GM18507 (cell line): ENCODE results near the gene ZC3H7B.
"Not testable (repeated sequence)": the region's sequence is repeated elsewhere in the genome, so short reads cannot be mapped to it uniquely, and the experiment has no call there.

Source experiments
- DNase-seq: peaks from one replicate; pipeline ENCODE4 v3.0.0; 2011; ENCODE audit warnings: low read depth; ENCODE audit not compliant: insufficient read length; ENCODE audit errors: extremely low spot score
- FAIRE-seq: peaks from 2 replicates; lab custom pipeline; 2011; peaks lifted over from hg19 to GRCh38; lab: Jason Lieb, UNC

The ZC3H7B gene

GRCh38 chr22:41367680-41368542, 66.6 kb downstream of the ZC3H7B start:
- DNase-seq (no peak), FAIRE-seq (no peak)

GRCh38 chr22:41368543-41369423, 67.5 kb downstream of the ZC3H7B start:
- no peak for FAIRE-seq
- no peak for DNase-seq

- FAIRE-seq = no peak
Observed at GRCh38 chr22:41369424-41369745, 68.1 kb downstream of the ZC3H7B start.

GRCh38 chr22:41369837-41370236, 68.5 kb downstream of the ZC3H7B start:
- DNase-seq (no peak), FAIRE-seq (no peak)

More at GRCh38 chr22:41369424-41369745, 68.1 kb downstream of the ZC3H7B start:
- no peak for DNase-seq

- DNase-seq = no peak
- no peak for FAIRE-seq
Observed at GRCh38 chr22:41377846-41378245, 76.5 kb downstream of the ZC3H7B start.

GRCh38 chr22:41380993-41381328, 79.6 kb downstream of the ZC3H7B start:
- DNase-seq (no peak), FAIRE-seq (no peak)

GRCh38 chr22:41381329-41382097, 80.2 kb downstream of the ZC3H7B start, which contains the start of gene TEF:
Gene TEF, plus strand, starts transcription at chr22:41381942. Its CDS starts 103 bp downstream, at chr22:41382045.
- FAIRE-seq = peak; percentile 98
- DNase-seq = peak; percentile 99

GRCh38 chr22:41382098-41382578, 80.8 kb downstream of the ZC3H7B start:
- FAIRE-seq = peak; percentile 66

GRCh38 chr22:41382610-41383009, 81.3 kb downstream of the ZC3H7B start:
- DNase-seq = no peak
- FAIRE-seq = peak; percentile 9

More at GRCh38 chr22:41382098-41382578, 80.8 kb downstream of the ZC3H7B start:
- peak; percentile 77 for DNase-seq

- FAIRE-seq (no peak), DNase-seq (no peak)
Observed at GRCh38 chr22:41383085-41383484, 81.8 kb downstream of the ZC3H7B start.

- FAIRE-seq (no peak), DNase-seq (no peak)
Observed at GRCh38 chr22:41384128-41384527, 82.8 kb downstream of the ZC3H7B start.

- no peak for FAIRE-seq
Observed at GRCh38 chr22:41387341-41387740, 86.0 kb downstream of the ZC3H7B start.

GRCh38 chr22:41394012-41394356, 92.7 kb downstream of the ZC3H7B start:
- DNase-seq = no peak
- no peak for FAIRE-seq

More at GRCh38 chr22:41387341-41387740, 86.0 kb downstream of the ZC3H7B start:
- no peak for DNase-seq

- no peak for DNase-seq
- no peak for FAIRE-seq
Observed at GRCh38 chr22:41395531-41396240, 94.4 kb downstream of the ZC3H7B start.

GRCh38 chr22:41397143-41397811, 96.0 kb downstream of the ZC3H7B start:
- no peak for FAIRE-seq
- no peak for DNase-seq

- DNase-seq = no peak
- FAIRE-seq = no peak
Observed at GRCh38 chr22:41398921-41399320, 97.6 kb downstream of the ZC3H7B start.

GRCh38 chr22:41401781-41402648, 100.7 kb downstream of the ZC3H7B start:
- FAIRE-seq (no peak), DNase-seq (no peak)

- FAIRE-seq, DNase-seq: not testable (repeated sequence)
Observed at GRCh38 chr22:41402851-41403250, 101.5 kb downstream of the ZC3H7B start.
